ENCODE data around the gene MOAP1. TPM values are rescaled to one million over a fixed set of nuclear protein-coding genes. Genes with fewer than 3 reads are reported as not detected.

Gene MOAP1
- total RNA-seq, 1 experiment from 2014 or later: 17.5 TPM

DNA sequence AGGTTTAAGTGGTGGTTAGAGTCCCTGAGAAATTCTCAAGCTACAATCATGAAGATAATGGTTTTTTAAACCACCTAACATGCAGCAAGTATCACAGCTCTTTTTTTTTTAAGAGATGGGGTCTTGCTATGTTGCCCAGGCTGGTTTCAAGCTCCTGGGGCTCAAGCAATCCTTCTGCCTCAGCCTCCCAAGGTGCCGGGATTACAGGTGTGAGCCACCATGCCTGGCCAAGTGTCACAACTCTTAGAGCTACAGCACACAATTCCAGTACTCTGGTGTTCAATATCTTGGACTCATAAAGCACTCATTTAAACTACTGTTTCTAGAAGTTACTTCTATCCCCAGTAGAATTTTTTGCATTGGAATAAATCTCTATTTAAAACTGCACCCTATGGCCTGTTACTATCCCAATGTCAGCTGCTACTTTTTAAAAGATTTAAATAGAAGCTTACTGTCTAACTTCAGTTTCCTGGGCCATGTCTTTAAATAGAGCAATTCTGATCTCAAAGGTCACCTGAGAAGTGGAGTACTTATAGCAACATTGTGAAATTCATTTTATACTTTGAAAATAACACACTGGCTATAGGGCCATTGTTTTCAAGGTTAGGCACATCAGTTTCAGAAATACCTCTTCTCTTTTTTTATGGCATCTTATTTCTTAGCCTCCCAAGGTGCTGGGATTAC lies 10.8 kb upstream of the MOAP1 start:
- POLR2A ChIA-PET: interaction anchor here (0.9 to 3.6 kb wide), 3 partner anchors 11 to 45 kb away, joined by 3 to 20 read pairs (median 17); partner anchors contain the start of genes GON7, LYSET, MOAP1 and UBR7

DNA sequence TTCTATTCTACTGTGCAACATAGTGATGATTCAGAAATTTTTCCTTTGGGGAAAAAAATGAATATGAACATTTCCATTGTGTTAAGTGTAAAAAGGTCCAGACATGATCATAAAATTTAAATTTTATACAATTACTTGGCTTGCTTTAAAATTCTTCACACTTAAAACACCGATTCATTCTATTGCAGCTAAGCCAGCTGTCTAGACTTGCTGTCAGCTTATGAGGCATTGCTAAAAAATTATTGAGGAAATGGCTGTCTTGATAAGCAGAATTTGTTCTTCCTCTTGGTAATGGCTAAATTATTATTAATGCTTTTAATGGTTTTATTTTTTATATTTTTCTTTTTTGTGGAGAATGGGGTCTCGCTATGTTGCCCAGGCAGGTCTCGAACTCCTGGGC lies 2.3 kb upstream of the MOAP1 start:
- BruUV-seq (replicated peaks): no TSS peak
- H3K4me3 Mint-ChIP-seq (ENCODE audit: unreplicated experiment): no peak overlapping the region
- peaks cover 15% of the 10 kb centered on the region for H3K4me1 Mint-ChIP-seq (ENCODE audit: insufficient read depth, unreplicated experiment)
- no peak for DNase-seq (ENCODE audit: unreplicated experiment)
- no peak overlapping the region for H3K27ac Mint-ChIP-seq (ENCODE audit: low read depth, unreplicated experiment)
- TF ChIP-seq, protein P1, sequence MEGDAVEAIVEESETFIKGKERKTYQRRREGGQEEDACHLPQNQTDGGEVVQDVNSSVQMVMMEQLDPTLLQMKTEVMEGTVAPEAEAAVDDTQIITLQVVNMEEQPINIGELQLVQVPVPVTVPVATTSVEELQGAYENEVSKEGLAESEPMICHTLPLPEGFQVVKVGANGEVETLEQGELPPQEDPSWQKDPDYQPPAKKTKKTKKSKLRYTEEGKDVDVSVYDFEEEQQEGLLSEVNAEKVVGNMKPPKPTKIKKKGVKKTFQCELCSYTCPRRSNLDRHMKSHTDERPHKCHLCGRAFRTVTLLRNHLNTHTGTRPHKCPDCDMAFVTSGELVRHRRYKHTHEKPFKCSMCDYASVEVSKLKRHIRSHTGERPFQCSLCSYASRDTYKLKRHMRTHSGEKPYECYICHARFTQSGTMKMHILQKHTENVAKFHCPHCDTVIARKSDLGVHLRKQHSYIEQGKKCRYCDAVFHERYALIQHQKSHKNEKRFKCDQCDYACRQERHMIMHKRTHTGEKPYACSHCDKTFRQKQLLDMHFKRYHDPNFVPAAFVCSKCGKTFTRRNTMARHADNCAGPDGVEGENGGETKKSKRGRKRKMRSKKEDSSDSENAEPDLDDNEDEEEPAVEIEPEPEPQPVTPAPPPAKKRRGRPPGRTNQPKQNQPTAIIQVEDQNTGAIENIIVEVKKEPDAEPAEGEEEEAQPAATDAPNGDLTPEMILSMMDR (IDR thresholded peaks at IDR 0.05; ENCODE audit: unreplicated experiment): no peak
- no peaks in the 10 kb centered on the region for H3K27me3 Mint-ChIP-seq (ENCODE audit: insufficient read depth, unreplicated experiment)
- H3K9me3 Mint-ChIP-seq (ENCODE audit: unreplicated experiment): no peaks in the 10 kb centered on the region
- ChIA-PET CTCF (interaction anchor here (0.6 to 1.3 kb wide), 5 partner anchors 8 to 842 kb away, joined by 3 to 5 read pairs (median 3); no protein-coding TSS in a partner anchor), POLR2A (interaction anchor here (0.7 to 4.3 kb wide), 6 partner anchors 15 to 432 kb away, joined by 3 to 22 read pairs (median 4); partner anchors contain the start of genes GON7 and UBR7)
- intact Hi-C loops (cut with micrococcal nuclease): no loop called here
- peaks cover 19% of the 10 kb centered on the region for H3K36me3 Mint-ChIP-seq (ENCODE audit: insufficient read depth, unreplicated experiment)

More for the DNA sequence above, 10.8 kb upstream of the MOAP1 start:
- no peak for DNase-seq (ENCODE audit: unreplicated experiment)
- no TSS peak for BruUV-seq (replicated peaks)
- no peaks in the 10 kb centered on the region for H3K9me3 Mint-ChIP-seq (ENCODE audit: unreplicated experiment)
- intact Hi-C loops (cut with micrococcal nuclease): no loop called here
- H3K27me3 Mint-ChIP-seq (ENCODE audit: insufficient read depth, unreplicated experiment): no peaks in the 10 kb centered on the region
- peaks cover 26% of the 10 kb centered on the region for H3K36me3 Mint-ChIP-seq (ENCODE audit: insufficient read depth, unreplicated experiment)
- H3K4me3 Mint-ChIP-seq (ENCODE audit: unreplicated experiment): no peak overlapping the region
- CTCF ChIA-PET: interaction anchor here (0.6 to 2.1 kb wide), 4 partner anchors 10 to 331 kb away, joined by 3 to 9 read pairs (median 4); partner anchors contain the start of genes GON7, LYSET, MOAP1 and UBR7
- no peak overlapping the region for H3K27ac Mint-ChIP-seq (ENCODE audit: low read depth, unreplicated experiment)
- TF ChIP-seq, protein P1 (IDR thresholded peaks at IDR 0.05; ENCODE audit: unreplicated experiment): no peak
- no peaks in the 10 kb centered on the region for H3K4me1 Mint-ChIP-seq (ENCODE audit: insufficient read depth, unreplicated experiment)

DNA sequence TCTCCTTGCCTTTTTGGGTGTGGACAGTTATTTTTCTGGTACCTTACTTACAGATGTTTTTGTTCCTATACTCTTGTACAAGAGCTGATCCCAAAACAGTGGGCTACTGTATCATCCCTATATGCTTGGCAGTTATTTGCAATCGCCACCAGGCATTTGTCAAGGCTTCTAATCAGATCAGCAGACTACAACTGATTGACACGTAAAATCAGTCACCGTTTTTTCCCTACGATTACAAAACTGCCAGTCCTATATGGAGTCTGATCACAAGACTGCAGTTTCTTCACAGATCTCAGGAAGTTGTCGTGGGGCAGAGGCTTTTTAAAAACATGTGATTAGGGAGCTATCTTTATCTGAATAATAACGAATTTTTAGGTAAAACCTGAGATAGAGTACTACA lies 1.8 kb upstream of the MOAP1 start:
- TF ChIP-seq, protein P1 (IDR thresholded peaks at IDR 0.05; ENCODE audit: unreplicated experiment): no peak
- peaks cover 15% of the 10 kb centered on the region for H3K36me3 Mint-ChIP-seq (ENCODE audit: insufficient read depth, unreplicated experiment)

DNA sequence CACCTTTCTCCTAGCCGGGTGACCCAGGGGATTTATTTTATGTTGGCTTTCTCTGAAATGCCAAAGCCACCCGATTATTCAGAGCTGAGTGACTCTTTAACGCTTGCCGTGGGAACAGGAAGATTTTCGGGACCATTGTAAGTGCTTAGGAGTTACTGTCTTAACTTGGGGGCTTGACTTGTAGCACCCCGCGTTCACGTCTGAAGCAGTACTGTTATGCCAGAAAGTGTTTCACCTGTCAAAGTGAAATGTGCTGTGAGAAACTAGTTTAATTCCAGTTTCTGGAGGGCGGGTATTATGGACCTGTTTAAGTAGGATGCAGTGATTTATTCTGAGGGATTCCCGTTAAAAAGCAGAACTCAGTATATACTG lies 638 bp upstream of the MOAP1 start:
- Mint-ChIP-seq H3K27ac (ENCODE audit: low read depth, unreplicated experiment) (peak overlapping the region; percentile 84), H3K4me1 (ENCODE audit: insufficient read depth, unreplicated experiment) (peaks cover 15% of the 10 kb centered on the region), H3K27me3 (ENCODE audit: insufficient read depth, unreplicated experiment) (no peaks in the 10 kb centered on the region), H3K36me3 (ENCODE audit: insufficient read depth, unreplicated experiment) (peaks cover 12% of the 10 kb centered on the region), H3K4me3 (ENCODE audit: unreplicated experiment) (peak overlapping the region; percentile 88), H3K9me3 (ENCODE audit: unreplicated experiment) (no peaks in the 10 kb centered on the region)
- TF ChIP-seq, protein P1 (IDR thresholded peaks at IDR 0.05; ENCODE audit: unreplicated experiment): no peak
- intact Hi-C loops (cut with micrococcal nuclease): loop anchor here (2.0 kb wide), 1 partner anchor 21 kb away; the partner anchor contains the start of genes GON7 and UBR7
- ChIA-PET CTCF (interaction anchor here (0.9 to 3.0 kb wide), 8 partner anchors 8 to 72 kb away, joined by 3 to 15 read pairs (median 4); no protein-coding TSS in a partner anchor), POLR2A (interaction anchor here (0.6 to 4.3 kb wide), 20 partner anchors 8 to 1064 kb away, joined by 3 to 77 read pairs (median 4); partner anchors contain the start of genes CPSF2, GON7, NDUFB1 and UBR7)
- no peak for DNase-seq (ENCODE audit: unreplicated experiment)
- no TSS peak for BruUV-seq (replicated peaks)

More for the DNA sequence above, 1.8 kb upstream of the MOAP1 start:
- H3K4me3 Mint-ChIP-seq (ENCODE audit: unreplicated experiment): peak overlapping the region; percentile 88
- no peaks in the 10 kb centered on the region for H3K27me3 Mint-ChIP-seq (ENCODE audit: insufficient read depth, unreplicated experiment)
- H3K9me3 Mint-ChIP-seq (ENCODE audit: unreplicated experiment): no peaks in the 10 kb centered on the region
- ChIA-PET POLR2A (interaction anchor here (0.7 to 4.3 kb wide), 7 partner anchors 15 to 432 kb away, joined by 3 to 77 read pairs (median 4); partner anchors contain the start of genes GON7 and UBR7), CTCF (interaction anchor here (1.0 to 1.3 kb wide), 4 partner anchors 8 to 73 kb away, joined by 3 to 4 read pairs (median 3); no protein-coding TSS in a partner anchor)
- H3K4me1 Mint-ChIP-seq (ENCODE audit: insufficient read depth, unreplicated experiment): peaks cover 15% of the 10 kb centered on the region
- no peak for DNase-seq (ENCODE audit: unreplicated experiment)
- BruUV-seq (replicated peaks): TSS peak; percentile 65
- no peak overlapping the region for H3K27ac Mint-ChIP-seq (ENCODE audit: low read depth, unreplicated experiment)
- intact Hi-C loops (cut with micrococcal nuclease): no loop called here
